Measurements from ENCODE around the gene SEC63.

- TF ChIP-seq CTCF (conservative IDR thresholded peaks at IDR 0.05; ENCODE audit: low read depth, low read length): no peak
- no peak for TF ChIP-seq POLR2A (IDR thresholded peaks at IDR 0.05; ENCODE audit: low read depth, low read length)
- no peak for TF ChIP-seq ELK1 (IDR thresholded peaks at IDR 0.05; ENCODE audit: borderline replicate concordance, low read depth, low read length)
- no peak for TF ChIP-seq MAFK (IDR thresholded peaks at IDR 0.05; ENCODE audit: low read depth, low read length)
- TF ChIP-seq MAZ (IDR thresholded peaks at IDR 0.05; ENCODE audit: borderline replicate concordance, low read depth, low read length): no peak
- no peak for TF ChIP-seq SMC3 (IDR thresholded peaks at IDR 0.05; ENCODE audit: low read depth, low read length)
- no peak for TF ChIP-seq FOS (IDR thresholded peaks at IDR 0.05; ENCODE audit: low read depth, low read length)
- TF ChIP-seq CHD1 (IDR thresholded peaks at IDR 0.05; ENCODE audit: low read depth, low read length): no peak
- TF ChIP-seq USF2 (IDR thresholded peaks at IDR 0.05; ENCODE audit: low read depth, low read length): no peak
- TF ChIP-seq CEBPB (IDR thresholded peaks at IDR 0.05; ENCODE audit: low read depth, low read length): no peak
- TF ChIP-seq MXI1 (IDR thresholded peaks at IDR 0.05; ENCODE audit: borderline replicate concordance, low read depth, low read length): no peak
- TF ChIP-seq BHLHE40 (IDR thresholded peaks at IDR 0.05; ENCODE audit: low read depth, low read length): no peak
Observed at GRCh38 chr6:107862383-107862782, 95.6 kb downstream of the SEC63 start.
